ENCODE data around the gene MLLT1. TPM values are rescaled to one million over a fixed set of nuclear protein-coding genes. Genes with fewer than 3 reads are reported as not detected.

The MLLT1 gene
- total and polyA plus RNA-seq, 4 donors, result 2.1 to 15.6 (median 7.3) TPM

GRCh38 chr19:6288737-6289136, 9.0 kb upstream of the MLLT1 start:
- 94% methylated on average over 1 of the region's 1 CpG for WGBS
- peaks cover 26 to 48% (median 32%) of the 10 kb centered on the region in 4 donors for H3K9me3 ChIP-seq (ENCODE audit: control insufficient read depth in 4 of 4, low read length in 3 of 4)
- H3K4me1 ChIP-seq (ENCODE audit: control insufficient read depth in 4 of 4, insufficient read depth in 4 of 4, low read length in 3 of 4), result no peaks in the 10 kb centered on the region
- H3K36me3 ChIP-seq (ENCODE audit: control insufficient read depth in 4 of 4, insufficient read depth in 3 of 4, low read depth in 1 of 4, low read length in 3 of 4), result no peaks in the 10 kb centered on the region
- DNase-seq (ENCODE audit: low spot score), result no peak
- no peak overlapping the region for H3K4me3 ChIP-seq (ENCODE audit: low read depth in 1 of 3, low read length in 3 of 3)
- H3K27ac ChIP-seq (ENCODE audit: low read depth in 1 of 2, low read length in 2 of 2), result no peak overlapping the region
- no peak for TF ChIP-seq JUND (IDR thresholded peaks at IDR 0.05)
- TF ChIP-seq HNF4G (IDR thresholded peaks at IDR 0.05), result no peak
- TF ChIP-seq CTCF (IDR thresholded peaks at IDR 0.05; ENCODE audit: low read depth, low read length, missing input control), result no peak
- TF ChIP-seq SP1 (IDR thresholded peaks at IDR 0.05), result no peak
- no peaks in the 10 kb centered on the region for H3K27me3 ChIP-seq (ENCODE audit: control insufficient read depth in 4 of 4, insufficient read depth in 4 of 4, low read length in 3 of 4)
- no peak overlapping the region for H3K9ac ChIP-seq (ENCODE audit: low read depth in 1 of 2, low read length in 2 of 2)

- Histone ChIP-seq H3K27me3 (ENCODE audit: control insufficient read depth in 4 of 4, insufficient read depth in 4 of 4, low read length in 3 of 4) (no peaks in the 10 kb centered on the region), H3K9me3 (ENCODE audit: control insufficient read depth in 4 of 4, low read length in 3 of 4) (peaks cover 24 to 38% (median 28%) of the 10 kb centered on the region in 4 donors), H3K27ac (ENCODE audit: low read depth in 1 of 2, low read length in 2 of 2) (no peak overlapping the region), H3K4me1 (ENCODE audit: control insufficient read depth in 4 of 4, insufficient read depth in 4 of 4, low read length in 3 of 4) (no peaks in the 10 kb centered on the region), H3K9ac (ENCODE audit: low read depth in 1 of 2, low read length in 2 of 2) (no peak overlapping the region), H3K36me3 (ENCODE audit: control insufficient read depth in 4 of 4, insufficient read depth in 3 of 4, low read depth in 1 of 4, low read length in 3 of 4) (no peaks in the 10 kb centered on the region), H3K4me3 (ENCODE audit: low read depth in 1 of 3, low read length in 3 of 3) (peak overlapping the region in 2 of 3 donors; percentile 37 to 38)
- TF ChIP-seq TAF1 (conservative IDR thresholded peaks at IDR 0.05), result no peak
- no peak for TF ChIP-seq HNF4A (conservative IDR thresholded peaks at IDR 0.05)
- TF ChIP-seq YY1 (IDR thresholded peaks at IDR 0.05), result no peak
- no peak for TF ChIP-seq SP1 (IDR thresholded peaks at IDR 0.05)
- no peak for TF ChIP-seq NR2F2 (IDR thresholded peaks at IDR 0.05)
- TF ChIP-seq GABPA (IDR thresholded peaks at IDR 0.05 in 1 of 2, conservative IDR thresholded peaks at IDR 0.05 in 1 of 2), result no peak
- no peak for TF ChIP-seq JUND (IDR thresholded peaks at IDR 0.05)
- no peak for TF ChIP-seq RXRA (IDR thresholded peaks at IDR 0.05)
- TF ChIP-seq ATF3 (IDR thresholded peaks at IDR 0.05), result no peak
- no peak for TF ChIP-seq ZBTB33 (IDR thresholded peaks at IDR 0.05)
- no peak for TF ChIP-seq EGR1 (IDR thresholded peaks at IDR 0.05; ENCODE audit: low read depth in 2 of 2)
- no peak for TF ChIP-seq HNF4G (IDR thresholded peaks at IDR 0.05)
- no peak for TF ChIP-seq RAD21 (IDR thresholded peaks at IDR 0.05)
- TF ChIP-seq MAX (IDR thresholded peaks at IDR 0.05), result no peak
- TF ChIP-seq REST (IDR thresholded peaks at IDR 0.05), result no peak
- TF ChIP-seq FOXA1 (IDR thresholded peaks at IDR 0.05), result no peak
- no peak for TF ChIP-seq FOXA2 (IDR thresholded peaks at IDR 0.05)
- no peak for TF ChIP-seq CTCF (IDR thresholded peaks at IDR 0.05; ENCODE audit: low read depth, low read length, missing input control)
- WGBS, result 84% methylated on average over 6 of the region's 6 CpGs
- no peak for DNase-seq (ENCODE audit: low spot score)
Measured at GRCh38 chr19:6287269-6287885, 7.6 kb upstream of the MLLT1 start.
